Kidney epithelial cell (primary cell): ENCODE data around the gene GPSM1. TPM values are rescaled to one million over a fixed set of nuclear protein-coding genes. Genes with fewer than 3 reads are reported as not detected.
"Not testable (repeated sequence)": the region's sequence is repeated elsewhere in the genome, so short reads cannot be mapped to it uniquely, and the experiment has no call there.

Experiments used
- DNase-seq: peaks from one replicate; pipeline ENCODE4 v3.0.0-alpha.2; 2010; ENCODE audit warnings: low read depth
- H3K27me3 ChIP-seq: 2 replicates; pipeline ENCODE4 v1.6.0; 2011; ENCODE audit warnings: low read length; ENCODE audit not compliant: control insufficient read depth, insufficient read depth
- H3K36me3 ChIP-seq: 2 replicates; pipeline ENCODE4 v1.5.1; 2011; ENCODE audit warnings: low read length; ENCODE audit not compliant: control insufficient read depth, insufficient read depth
- H3K4me3 ChIP-seq: 2 replicates; pipeline ENCODE4 v1.5.1; 2011; ENCODE audit warnings: low read depth, mild to moderate bottlenecking, control low read depth, low read length
- CTCF ChIP-seq: IDR thresholded peaks from 2 replicates; pipeline ENCODE4 v1.5.1; 2011; ENCODE audit warnings: mild to moderate bottlenecking, moderate library complexity, low read length, control low read depth, inconsistent platforms; ENCODE audit not compliant: insufficient read depth, poor library complexity, severe bottlenecking
- total RNA-seq: library from RNA; depleted of rRNA; stranded (reverse); fragments of >200 nt; gene quantifications from 2 replicates; pipeline ENCODE4 v1.2.3, GENCODE V29; 2015

Gene GPSM1
- total RNA-seq, 1 donor from 2014 or later, result 31.8 TPM

GRCh38 chr9:136316271-136316751, 11.0 kb upstream of the GPSM1 start:
- Histone ChIP-seq H3K4me3 (no peak overlapping the region), H3K36me3 (no peaks in the 10 kb centered on the region), H3K27me3 (peaks cover 5% of the 10 kb centered on the region)
- no peak for TF ChIP-seq CTCF
- DNase-seq, result no peak

GRCh38 chr9:136316896-136317676, 10.3 kb upstream of the GPSM1 start:
- H3K4me3 ChIP-seq, result no peak overlapping the region
- peaks cover 11% of the 10 kb centered on the region for H3K27me3 ChIP-seq
- TF ChIP-seq CTCF, result no peak
- DNase-seq, result no peak
- H3K36me3 ChIP-seq, result no peaks in the 10 kb centered on the region

- TF ChIP-seq CTCF, result no peak
- H3K4me3 ChIP-seq, result no peak overlapping the region
- peaks cover 17% of the 10 kb centered on the region for H3K27me3 ChIP-seq
- H3K36me3 ChIP-seq, result no peaks in the 10 kb centered on the region
- no peak for DNase-seq
These were observed 9.6 kb upstream of the GPSM1 start for GRCh38 chr9:136317695-136318094.

- no peak for DNase-seq
- H3K36me3 ChIP-seq, result no peaks in the 10 kb centered on the region
- H3K4me3 ChIP-seq, result no peak overlapping the region
- TF ChIP-seq CTCF, result no peak
- peaks cover 20% of the 10 kb centered on the region for H3K27me3 ChIP-seq
These were observed 9.1 kb upstream of the GPSM1 start for GRCh38 chr9:136318111-136318775.

- TF ChIP-seq CTCF, result no peak
- no peak for DNase-seq
- Histone ChIP-seq H3K36me3 (no peaks in the 10 kb centered on the region), H3K4me3 (no peak overlapping the region), H3K27me3 (peaks cover 20% of the 10 kb centered on the region)
These were observed 8.5 kb upstream of the GPSM1 start for GRCh38 chr9:136318776-136319241.

- H3K4me3 ChIP-seq, DNase-seq, H3K36me3 ChIP-seq: not testable (repeated sequence)
- H3K27me3 ChIP-seq, result peaks cover 20% of the 10 kb centered on the region
These were observed 8.1 kb upstream of the GPSM1 start for GRCh38 chr9:136319244-136319643.

- not testable (repeated sequence) for DNase-seq
These were observed 7.4 kb upstream of the GPSM1 start for GRCh38 chr9:136319955-136320354.

GRCh38 chr9:136320972-136321371, 6.4 kb upstream of the GPSM1 start:
- H3K36me3 ChIP-seq, result not testable (repeated sequence)

More at GRCh38 chr9:136319955-136320354, 7.4 kb upstream of the GPSM1 start:
- H3K27me3 ChIP-seq, result peaks cover 22% of the 10 kb centered on the region
- not testable (repeated sequence) for H3K4me3 ChIP-seq, H3K36me3 ChIP-seq

More at GRCh38 chr9:136320972-136321371, 6.4 kb upstream of the GPSM1 start:
- H3K4me3 ChIP-seq, DNase-seq: not testable (repeated sequence)
- peaks cover 22% of the 10 kb centered on the region for H3K27me3 ChIP-seq
